HepG2 (cell line): ENCODE measurements around the gene ARPC5. TPM values are rescaled to one million over a fixed set of nuclear protein-coding genes. Genes with fewer than 3 reads are reported as not detected.
A peak's percentile ranks its signal among the peaks of the same experiment; 100 is the strongest.

Experiments used
- BCL6 ChIP-seq: IDR thresholded peaks from 2 replicates; pipeline ENCODE4 v1.6.1; 2016; ENCODE audit warnings: missing genetic modification reagents, missing compliant biosample characterization
- EEA1 ChIP-seq: sonication (generic); formaldehyde crosslinking; IDR thresholded peaks from 2 replicates; pipeline ENCODE4 v1.5.1; 2020; ENCODE audit warnings: mild to moderate bottlenecking, missing genetic modification reagents, borderline replicate concordance
- ISL2 ChIP-seq: sonication (generic); formaldehyde crosslinking; IDR thresholded peaks from 2 replicates; pipeline ENCODE4 v1.5.0; 2020; ENCODE audit warnings: missing genetic modification reagents
- KDM5B ChIP-seq: sonication (generic); formaldehyde crosslinking; IDR thresholded peaks from 2 replicates; pipeline ENCODE4 v1.4.0; 2020; ENCODE audit warnings: missing genetic modification reagents, mild to moderate bottlenecking, borderline replicate concordance
- KMT2B ChIP-seq: IDR thresholded peaks from 2 replicates; pipeline ENCODE4 v1.6.1; 2016; ENCODE audit warnings: missing genetic modification reagents, missing compliant biosample characterization
- MIER3 ChIP-seq: IDR thresholded peaks from 2 replicates; pipeline ENCODE4 v1.6.1; 2016; ENCODE audit warnings: missing compliant biosample characterization, borderline replicate concordance
- MTF1 ChIP-seq: sonication (generic); formaldehyde crosslinking; IDR thresholded peaks from 2 replicates; pipeline ENCODE4 v1.5.0; 2020; ENCODE audit warnings: missing genetic modification reagents
- SIN3A ChIP-seq: IDR thresholded peaks from 2 replicates; pipeline ENCODE4 v1.6.1; 2011; ENCODE audit warnings: low read depth, mild to moderate bottlenecking, control low read depth, low read length, borderline replicate concordance
- TBL1XR1 ChIP-seq: fragments of 150-350 bp; IDR thresholded peaks from 2 replicates; pipeline ENCODE4 v1.6.1; 2014; ENCODE audit warnings: borderline replicate concordance, low read length; ENCODE audit not compliant: partially characterized antibody
- TEF ChIP-seq: sonication (generic); formaldehyde crosslinking; IDR thresholded peaks from 2 replicates; pipeline ENCODE4 v1.5.0; 2020; ENCODE audit warnings: missing genetic modification reagents
- TIGD3 ChIP-seq: sonication (generic); formaldehyde crosslinking; IDR thresholded peaks from 2 replicates; pipeline ENCODE4 v1.5.1; 2020; ENCODE audit warnings: mild to moderate bottlenecking, missing genetic modification reagents, borderline replicate concordance
- ZBTB3 ChIP-seq: sonication (generic); formaldehyde crosslinking; IDR thresholded peaks from 2 replicates; pipeline ENCODE4 v1.4.0; 2020; ENCODE audit warnings: low read depth, mild to moderate bottlenecking, moderate library complexity, missing genetic modification reagents, borderline replicate concordance
- ZFP37 ChIP-seq: sonication (generic); formaldehyde crosslinking; IDR thresholded peaks from 2 replicates; pipeline ENCODE4 v1.4.0; 2020; ENCODE audit warnings: missing genetic modification reagents, borderline replicate concordance
- ZMAT3 ChIP-seq: sonication (generic); formaldehyde crosslinking; conservative IDR thresholded peaks from 2 replicates; pipeline ENCODE4 v1.7.0; 2021; ENCODE audit warnings: missing genetic modification reagents
- ZMYM2 ChIP-seq: sonication (generic); formaldehyde crosslinking; IDR thresholded peaks from 2 replicates; pipeline ENCODE4 v1.8.0; 2022; ENCODE audit warnings: mild to moderate bottlenecking, missing genetic modification reagents
- ZNF138 ChIP-seq: sonication (generic); formaldehyde crosslinking; IDR thresholded peaks from 2 replicates; pipeline ENCODE4 v1.5.0; 2020; ENCODE audit warnings: mild to moderate bottlenecking, low read depth, missing genetic modification reagents
- ZNF205 ChIP-seq: IDR thresholded peaks from 2 replicates; pipeline ENCODE4 v1.6.1; 2018; ENCODE audit warnings: missing biosample characterization, missing genetic modification reagents
- ZNF276 ChIP-seq: sonication (generic); formaldehyde crosslinking; IDR thresholded peaks from 2 replicates; pipeline ENCODE4 v1.4.0; 2020; ENCODE audit warnings: mild to moderate bottlenecking, low read depth, missing genetic modification reagents
- ZNF451 ChIP-seq: sonication (generic); formaldehyde crosslinking; IDR thresholded peaks from 2 replicates; pipeline ENCODE4 v1.5.0; 2020; ENCODE audit warnings: mild to moderate bottlenecking, missing genetic modification reagents
- ZNF598 ChIP-seq: sonication (generic); formaldehyde crosslinking; IDR thresholded peaks from 2 replicates; pipeline ENCODE4 v1.5.1; 2020; ENCODE audit warnings: mild to moderate bottlenecking, missing genetic modification reagents, borderline replicate concordance
- ZNF782 ChIP-seq: sonication (generic); formaldehyde crosslinking; IDR thresholded peaks from 2 replicates; pipeline ENCODE4 v1.4.0; 2020; ENCODE audit warnings: missing genetic modification reagents, mild to moderate bottlenecking, borderline replicate concordance
- polyA plus RNA-seq, 8 experiments: library from polyadenylated mRNA; depleted of rRNA in 3 of 8; stranded (reverse) in 7 of 8; unstranded in 1 of 8; fragments of >200 nt; fragmentation: Illumina TruSeq in 4 of 8; extraction: Trizol in 4 of 8; gene quantifications; 2 replicates each; pipeline versions ENCODE4 v1.2.1 to v1.2.3, GENCODE V29; 2011 to 2016; ENCODE audit warnings: low read depth in 4 of 8, missing spikeins in 1 of 8, mixed read lengths in 1 of 8; ENCODE audit not compliant: insufficient read depth in 1 of 8
- total RNA-seq, 5 experiments: library from RNA; depleted of rRNA; stranded (reverse); fragments of >200 nt; fragmentation: Illumina TruSeq; extraction: Trizol; gene quantifications; 2 replicates each; pipeline ENCODE4 v1.2.3, GENCODE V29; 2016; ENCODE audit warnings: low read depth in 1 of 5
- TF ChIP-seq, protein P1 (sequence below): sonication (generic); formaldehyde crosslinking; IDR thresholded peaks from 2 replicates; pipeline ENCODE4 v1.8.1; 2022; ENCODE audit warnings: mild to moderate bottlenecking, missing genetic modification reagents
- TF ChIP-seq, protein P2 (sequence below): IDR thresholded peaks from 2 replicates; pipeline ENCODE4 v1.6.1; 2016; ENCODE audit warnings: control low read depth
- TF ChIP-seq, protein P3 (sequence below): conservative IDR thresholded peaks from 2 replicates; pipeline ENCODE4 v1.6.1; 2018; ENCODE audit warnings: missing genetic modification reagents

The ARPC5 gene
- total and polyA plus RNA-seq, 2 of the 13 experiments (the other 11 are each of a cell fraction or from before 2014, with no cell fraction given) = 48.4 to 106 TPM

GRCh38 chr1:183635099-183635605, 431 bp downstream of the ARPC5 start (continued):
- no peak; the same call in 1 of the 2 replicates for TF ChIP-seq ZNF451
- no peak for TF ChIP-seq ZNF205 (CRISPR knock-in tag)
- TF ChIP-seq TBL1XR1 = no peak
- TF ChIP-seq MTF1 (CRISPR knock-in tag) = no peak
- TF ChIP-seq ZBTB3 = no peak
- TF ChIP-seq ZMAT3 (CRISPR knock-in tag) = peak; percentile 34; the same call in 1 of the 2 replicates
- no peak for TF ChIP-seq BCL6
- TF ChIP-seq SIN3A = peak; percentile 30; the same call in 1 of the 2 replicates
- TF ChIP-seq ZNF138 (CRISPR knock-in tag) = no peak
- TF ChIP-seq, protein P1, sequence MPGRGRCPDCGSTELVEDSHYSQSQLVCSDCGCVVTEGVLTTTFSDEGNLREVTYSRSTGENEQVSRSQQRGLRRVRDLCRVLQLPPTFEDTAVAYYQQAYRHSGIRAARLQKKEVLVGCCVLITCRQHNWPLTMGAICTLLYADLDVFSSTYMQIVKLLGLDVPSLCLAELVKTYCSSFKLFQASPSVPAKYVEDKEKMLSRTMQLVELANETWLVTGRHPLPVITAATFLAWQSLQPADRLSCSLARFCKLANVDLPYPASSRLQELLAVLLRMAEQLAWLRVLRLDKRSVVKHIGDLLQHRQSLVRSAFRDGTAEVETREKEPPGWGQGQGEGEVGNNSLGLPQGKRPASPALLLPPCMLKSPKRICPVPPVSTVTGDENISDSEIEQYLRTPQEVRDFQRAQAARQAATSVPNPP (CRISPR knock-in tag) = no peak
- TF ChIP-seq EEA1 = no peak
- 0 out of 2 replicates have a peak, but pooled peaks have one; percentile 11 for TF ChIP-seq KDM5B (CRISPR knock-in tag)
- 0 out of 2 replicates have a peak, but pooled peaks have one; percentile 25 for TF ChIP-seq ZNF782 (CRISPR knock-in tag)
- peak; percentile 63; the same call in 1 of the 2 replicates for TF ChIP-seq ISL2 (CRISPR knock-in tag)
- TF ChIP-seq TIGD3 (CRISPR knock-in tag) = no peak
- no peak for TF ChIP-seq TEF (CRISPR knock-in tag)
- no peak for TF ChIP-seq ZMYM2
- TF ChIP-seq MIER3 (CRISPR knock-in tag) = no peak
- TF ChIP-seq KMT2B (CRISPR knock-in tag) = no peak
- no peak for TF ChIP-seq ZNF598
- TF ChIP-seq, protein P2, sequence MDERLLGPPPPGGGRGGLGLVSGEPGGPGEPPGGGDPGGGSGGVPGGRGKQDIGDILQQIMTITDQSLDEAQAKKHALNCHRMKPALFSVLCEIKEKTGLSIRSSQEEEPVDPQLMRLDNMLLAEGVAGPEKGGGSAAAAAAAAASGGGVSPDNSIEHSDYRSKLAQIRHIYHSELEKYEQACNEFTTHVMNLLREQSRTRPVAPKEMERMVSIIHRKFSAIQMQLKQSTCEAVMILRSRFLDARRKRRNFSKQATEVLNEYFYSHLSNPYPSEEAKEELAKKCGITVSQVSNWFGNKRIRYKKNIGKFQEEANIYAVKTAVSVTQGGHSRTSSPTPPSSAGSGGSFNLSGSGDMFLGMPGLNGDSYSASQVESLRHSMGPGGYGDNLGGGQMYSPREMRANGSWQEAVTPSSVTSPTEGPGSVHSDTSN (CRISPR knock-in tag) = no peak
- no peak for TF ChIP-seq ZNF276 (CRISPR knock-in tag)
- TF ChIP-seq, protein P3, sequence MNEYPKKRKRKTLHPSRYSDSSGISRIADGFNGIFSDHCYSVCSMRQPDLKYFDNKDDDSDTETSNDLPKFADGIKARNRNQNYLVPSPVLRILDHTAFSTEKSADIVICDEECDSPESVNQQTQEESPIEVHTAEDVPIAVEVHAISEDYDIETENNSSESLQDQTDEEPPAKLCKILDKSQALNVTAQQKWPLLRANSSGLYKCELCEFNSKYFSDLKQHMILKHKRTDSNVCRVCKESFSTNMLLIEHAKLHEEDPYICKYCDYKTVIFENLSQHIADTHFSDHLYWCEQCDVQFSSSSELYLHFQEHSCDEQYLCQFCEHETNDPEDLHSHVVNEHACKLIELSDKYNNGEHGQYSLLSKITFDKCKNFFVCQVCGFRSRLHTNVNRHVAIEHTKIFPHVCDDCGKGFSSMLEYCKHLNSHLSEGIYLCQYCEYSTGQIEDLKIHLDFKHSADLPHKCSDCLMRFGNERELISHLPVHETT (CRISPR knock-in tag) = no peak
- 0 out of 2 replicates have a peak, but pooled peaks have one; percentile 36 for TF ChIP-seq ZFP37
